ENCODE results near the gene TFAP2C.
"Not testable (repeated sequence)": the region's sequence is repeated elsewhere in the genome, so short reads cannot be mapped to it uniquely, and the experiment has no call there.

TFAP2C gene

DNA sequence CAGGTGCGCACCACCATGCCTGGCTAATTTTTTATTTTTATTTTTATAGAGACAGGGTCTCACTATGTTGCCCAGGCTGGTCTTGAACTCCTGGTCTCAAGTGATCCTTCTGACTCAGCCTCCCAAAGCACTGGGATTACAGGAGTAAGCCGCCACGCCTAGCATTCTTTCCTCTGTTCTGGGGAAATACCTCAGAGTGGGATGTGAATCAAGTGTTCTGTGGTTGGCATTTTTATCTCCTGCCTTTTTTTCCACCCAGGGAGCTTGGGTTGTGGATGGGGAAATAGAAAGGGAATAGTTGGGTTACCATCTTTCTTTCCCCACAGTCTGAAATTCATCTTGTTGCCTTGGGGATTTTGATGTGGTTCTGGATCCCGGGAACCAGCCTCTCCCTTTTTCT is 24.1 kb downstream of the TFAP2C start:
- Histone ChIP-seq H4K20me1 (ENCODE audit: insufficient read depth, low read length) (no peaks in the 10 kb centered on the region), H3K27ac (ENCODE audit: low read length) (no peak overlapping the region), H3K27me3 (replicated peaks; ENCODE audit: insufficient read depth, low read length) (no peaks in the 10 kb centered on the region), H3K4me2 (ENCODE audit: low read depth, low read length) (no peak overlapping the region), H3K36me3 (replicated peaks; ENCODE audit: insufficient read depth, low read length) (no peaks in the 10 kb centered on the region), H3K9me3 (replicated peaks; ENCODE audit: insufficient read depth, low read length) (no peaks in the 10 kb centered on the region), H3K9ac (ENCODE audit: low read length) (no peak overlapping the region), H3K4me1 (ENCODE audit: low read length) (no peaks in the 10 kb centered on the region), H2AFZ (ENCODE audit: low read length) (no peak overlapping the region), H3K9me2 (replicated peaks; ENCODE audit: insufficient read depth, low read length) (no peaks in the 10 kb centered on the region), H3K4me3 (ENCODE audit: low read length) (no peak overlapping the region), H3F3A (ENCODE audit: insufficient read depth, low read length) (no peaks in the 10 kb centered on the region), H3K79me2 (ENCODE audit: low read length) (no peaks in the 10 kb centered on the region)
- TF ChIP-seq EZH2phosphoT487 (IDR thresholded peaks at IDR 0.05; ENCODE audit: low read length) (no peak), EZH2 (optimal IDR thresholded peaks at IDR 0.05; ENCODE audit: low read depth, low read length) (no peak)
- TF ChIP-seq, protein P1, sequence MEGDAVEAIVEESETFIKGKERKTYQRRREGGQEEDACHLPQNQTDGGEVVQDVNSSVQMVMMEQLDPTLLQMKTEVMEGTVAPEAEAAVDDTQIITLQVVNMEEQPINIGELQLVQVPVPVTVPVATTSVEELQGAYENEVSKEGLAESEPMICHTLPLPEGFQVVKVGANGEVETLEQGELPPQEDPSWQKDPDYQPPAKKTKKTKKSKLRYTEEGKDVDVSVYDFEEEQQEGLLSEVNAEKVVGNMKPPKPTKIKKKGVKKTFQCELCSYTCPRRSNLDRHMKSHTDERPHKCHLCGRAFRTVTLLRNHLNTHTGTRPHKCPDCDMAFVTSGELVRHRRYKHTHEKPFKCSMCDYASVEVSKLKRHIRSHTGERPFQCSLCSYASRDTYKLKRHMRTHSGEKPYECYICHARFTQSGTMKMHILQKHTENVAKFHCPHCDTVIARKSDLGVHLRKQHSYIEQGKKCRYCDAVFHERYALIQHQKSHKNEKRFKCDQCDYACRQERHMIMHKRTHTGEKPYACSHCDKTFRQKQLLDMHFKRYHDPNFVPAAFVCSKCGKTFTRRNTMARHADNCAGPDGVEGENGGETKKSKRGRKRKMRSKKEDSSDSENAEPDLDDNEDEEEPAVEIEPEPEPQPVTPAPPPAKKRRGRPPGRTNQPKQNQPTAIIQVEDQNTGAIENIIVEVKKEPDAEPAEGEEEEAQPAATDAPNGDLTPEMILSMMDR (IDR thresholded peaks at IDR 0.05; ENCODE audit: low read length): no peak
- no peak for DNase-seq

DNA sequence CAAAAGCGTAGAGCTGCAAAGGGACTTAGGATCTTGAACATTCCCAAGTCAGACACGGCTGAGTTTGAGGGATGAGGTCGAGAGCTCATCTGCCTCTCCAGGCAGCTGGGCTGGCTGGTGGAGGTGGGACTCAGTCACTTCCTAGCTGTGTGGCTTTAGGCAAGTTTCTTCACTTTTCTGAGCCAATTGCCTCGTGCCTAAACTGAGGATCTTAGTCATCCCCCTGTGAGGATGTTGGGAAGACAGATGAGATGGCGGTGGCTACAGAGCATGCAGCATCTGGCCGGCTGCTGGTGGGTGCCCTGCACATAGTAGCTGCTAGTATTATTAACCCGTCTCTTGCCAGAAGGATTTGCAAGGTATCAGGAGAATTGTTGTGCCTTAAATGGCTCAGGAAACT is 27.5 kb downstream of the TFAP2C start:
- H3K9me2 ChIP-seq (replicated peaks; ENCODE audit: insufficient read depth, low read length): no peaks in the 10 kb centered on the region
- TF ChIP-seq EZH2 (optimal IDR thresholded peaks at IDR 0.05; ENCODE audit: low read depth, low read length): no peak
- TF ChIP-seq EZH2phosphoT487 (IDR thresholded peaks at IDR 0.05; ENCODE audit: low read length): no peak
- TF ChIP-seq, protein P1 (IDR thresholded peaks at IDR 0.05; ENCODE audit: low read length): no peak
- no peak overlapping the region for H3K27ac ChIP-seq (ENCODE audit: low read length)
- H3F3A ChIP-seq (ENCODE audit: insufficient read depth, low read length): no peaks in the 10 kb centered on the region
- no peak overlapping the region for H3K4me2 ChIP-seq (ENCODE audit: low read depth, low read length)
- no peaks in the 10 kb centered on the region for H3K9me3 ChIP-seq (replicated peaks; ENCODE audit: insufficient read depth, low read length)
- no peak for DNase-seq
- no peaks in the 10 kb centered on the region for H3K27me3 ChIP-seq (replicated peaks; ENCODE audit: insufficient read depth, low read length)
- H3K9ac ChIP-seq (ENCODE audit: low read length): no peak overlapping the region
- H4K20me1 ChIP-seq (ENCODE audit: insufficient read depth, low read length): no peaks in the 10 kb centered on the region
- no peaks in the 10 kb centered on the region for H3K79me2 ChIP-seq (ENCODE audit: low read length)
- H3K36me3 ChIP-seq (replicated peaks; ENCODE audit: insufficient read depth, low read length): no peaks in the 10 kb centered on the region
- H3K4me1 ChIP-seq (ENCODE audit: low read length): no peaks in the 10 kb centered on the region
- H2AFZ ChIP-seq (ENCODE audit: low read length): no peak overlapping the region
- no peak overlapping the region for H3K4me3 ChIP-seq (ENCODE audit: low read length)

DNA sequence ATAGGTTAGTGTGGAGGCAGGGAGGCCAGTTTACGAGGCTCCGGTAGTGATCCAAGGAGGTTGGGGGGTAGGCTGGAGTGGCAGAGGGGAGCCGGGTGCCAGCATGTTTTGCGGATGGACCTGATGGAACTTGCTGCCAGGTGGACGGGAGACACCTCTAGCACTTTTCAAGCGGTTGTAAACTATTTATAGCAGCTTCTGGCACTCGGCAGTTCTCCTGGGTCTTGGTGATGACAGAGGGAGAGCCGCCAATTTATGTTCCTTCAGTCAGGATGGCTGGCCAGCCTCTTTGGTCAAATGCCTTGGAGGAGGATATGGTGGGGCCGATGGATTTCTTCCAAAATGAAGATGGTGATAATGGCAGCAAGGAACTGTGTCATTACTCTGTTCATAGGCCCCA is 28.8 kb downstream of the TFAP2C start:
- Histone ChIP-seq H3F3A (ENCODE audit: insufficient read depth, low read length) (no peaks in the 10 kb centered on the region), H3K79me2 (ENCODE audit: low read length) (no peaks in the 10 kb centered on the region), H2AFZ (ENCODE audit: low read length) (no peak overlapping the region), H3K36me3 (replicated peaks; ENCODE audit: insufficient read depth, low read length) (no peaks in the 10 kb centered on the region), H3K27me3 (replicated peaks; ENCODE audit: insufficient read depth, low read length) (no peaks in the 10 kb centered on the region), H3K27ac (ENCODE audit: low read length) (no peak overlapping the region), H3K9ac (ENCODE audit: low read length) (no peak overlapping the region), H3K9me2 (replicated peaks; ENCODE audit: insufficient read depth, low read length) (no peaks in the 10 kb centered on the region), H3K4me1 (ENCODE audit: low read length) (no peaks in the 10 kb centered on the region), H4K20me1 (ENCODE audit: insufficient read depth, low read length) (no peaks in the 10 kb centered on the region), H3K9me3 (replicated peaks; ENCODE audit: insufficient read depth, low read length) (no peaks in the 10 kb centered on the region), H3K4me3 (ENCODE audit: low read length) (no peak overlapping the region), H3K4me2 (ENCODE audit: low read depth, low read length) (no peak overlapping the region)
- DNase-seq: no peak
- TF ChIP-seq, protein P1 (IDR thresholded peaks at IDR 0.05; ENCODE audit: low read length): no peak
- no peak for TF ChIP-seq EZH2phosphoT487 (IDR thresholded peaks at IDR 0.05; ENCODE audit: low read length)
- TF ChIP-seq EZH2 (optimal IDR thresholded peaks at IDR 0.05; ENCODE audit: low read depth, low read length): no peak

DNA sequence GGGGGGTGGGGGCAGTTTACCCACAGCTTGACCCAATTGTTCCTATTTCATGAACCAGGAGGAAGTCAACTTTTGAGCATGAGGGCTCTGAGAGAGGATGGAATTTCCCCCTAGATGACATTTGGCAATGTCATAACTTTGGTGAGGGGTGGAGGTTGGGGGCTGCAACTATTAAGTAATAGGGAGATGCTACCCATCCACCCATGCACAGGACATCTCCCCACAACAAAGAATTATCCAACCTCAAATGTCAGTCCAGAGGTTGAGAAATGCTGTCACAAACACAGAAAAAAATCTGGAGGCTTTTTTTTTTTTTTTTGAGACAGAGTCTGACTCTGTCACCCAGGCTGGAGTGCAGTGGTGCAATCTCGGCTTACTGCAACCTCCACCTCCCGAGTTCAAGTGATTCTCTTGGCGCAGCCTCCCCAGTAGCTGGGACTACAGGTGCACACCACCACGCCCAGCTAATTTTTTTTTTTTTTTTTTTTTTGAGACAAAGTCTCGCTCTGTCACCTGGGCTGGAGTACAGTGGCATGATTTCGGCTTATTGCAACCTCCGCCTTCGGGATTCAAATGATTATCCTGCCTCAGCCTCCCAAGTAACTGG is 29.3 kb downstream of the TFAP2C start:
- not testable (repeated sequence) for H3K79me2 ChIP-seq (ENCODE audit: low read length); H3K9ac ChIP-seq (ENCODE audit: low read length); H4K20me1 ChIP-seq (ENCODE audit: insufficient read depth, low read length); H3K4me3 ChIP-seq (ENCODE audit: low read length); H3K27ac ChIP-seq (ENCODE audit: low read length); H3F3A ChIP-seq (ENCODE audit: insufficient read depth, low read length); H3K9me3 ChIP-seq (replicated peaks; ENCODE audit: insufficient read depth, low read length); H3K27me3 ChIP-seq (replicated peaks; ENCODE audit: insufficient read depth, low read length); H3K36me3 ChIP-seq (replicated peaks; ENCODE audit: insufficient read depth, low read length); H3K4me2 ChIP-seq (ENCODE audit: low read depth, low read length); H2AFZ ChIP-seq (ENCODE audit: low read length); DNase-seq; H3K4me1 ChIP-seq (ENCODE audit: low read length); H3K9me2 ChIP-seq (replicated peaks; ENCODE audit: insufficient read depth, low read length)

Measured in MM.1S (cell line).